Inflammatory macrophage treated with lipopolysaccharide for 4 hours (primary cell): ENCODE data around the gene ABI1.
"Not testable (repeated sequence)": the region's sequence is repeated elsewhere in the genome, so short reads cannot be mapped to it uniquely, and the experiment has no call there.

Experiments
- DNase-seq: peaks from one replicate; pipeline ENCODE4 v3.0.0-alpha.2; 2020

ABI1 gene

GRCh38 chr10:26860443-26861204 lies at the start of gene ABI1:
Gene ABI1 (minus strand): TSS chr10:26860958. CDS start chr10:26860863, 95 bp downstream.
- peak; percentile 99 for DNase-seq

GRCh38 chr10:26909753-26910152 lies 49.0 kb upstream of the ABI1 start:
- DNase-seq = no peak

GRCh38 chr10:26905253-26905781 lies 44.6 kb upstream of the ABI1 start:
- DNase-seq = not testable (repeated sequence)

DNA sequence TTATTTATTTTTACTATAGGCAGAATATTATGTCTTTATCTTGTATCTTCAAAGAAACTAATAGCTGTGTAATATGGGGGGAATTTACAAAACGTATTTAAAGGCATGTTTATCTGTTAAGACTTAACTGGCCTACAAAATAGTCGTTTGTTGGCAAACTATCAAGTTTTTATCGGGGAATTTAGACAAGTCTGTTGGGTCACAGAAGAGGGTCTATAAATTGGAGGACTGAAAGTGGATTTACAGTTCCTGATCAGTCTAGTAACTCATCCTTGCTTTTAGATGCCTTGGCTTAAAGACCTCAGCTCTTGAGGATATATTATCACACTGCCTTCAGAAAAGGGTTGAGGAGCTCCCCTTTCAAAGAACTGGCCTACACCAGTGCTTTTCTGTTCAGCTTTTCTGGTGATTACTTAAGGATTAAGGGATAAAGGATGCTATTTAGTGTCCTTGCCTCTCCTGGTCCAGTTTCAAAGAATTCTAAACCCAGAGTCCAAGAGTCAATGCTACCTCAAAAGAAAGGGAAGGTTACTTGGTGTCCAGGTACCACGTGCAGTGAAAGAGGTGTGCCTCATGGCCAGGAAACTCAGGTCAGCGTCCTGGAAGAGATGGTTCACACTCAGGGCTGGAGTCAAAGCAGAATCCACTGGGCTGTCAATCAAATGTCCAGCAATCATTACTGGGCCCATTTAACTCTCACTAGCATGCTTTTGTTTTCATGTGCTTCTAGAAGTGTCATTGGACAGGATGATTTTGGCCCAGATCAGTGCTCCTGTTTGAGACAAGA lies 42.9 kb upstream of the ABI1 start:
- no peak for DNase-seq

DNA sequence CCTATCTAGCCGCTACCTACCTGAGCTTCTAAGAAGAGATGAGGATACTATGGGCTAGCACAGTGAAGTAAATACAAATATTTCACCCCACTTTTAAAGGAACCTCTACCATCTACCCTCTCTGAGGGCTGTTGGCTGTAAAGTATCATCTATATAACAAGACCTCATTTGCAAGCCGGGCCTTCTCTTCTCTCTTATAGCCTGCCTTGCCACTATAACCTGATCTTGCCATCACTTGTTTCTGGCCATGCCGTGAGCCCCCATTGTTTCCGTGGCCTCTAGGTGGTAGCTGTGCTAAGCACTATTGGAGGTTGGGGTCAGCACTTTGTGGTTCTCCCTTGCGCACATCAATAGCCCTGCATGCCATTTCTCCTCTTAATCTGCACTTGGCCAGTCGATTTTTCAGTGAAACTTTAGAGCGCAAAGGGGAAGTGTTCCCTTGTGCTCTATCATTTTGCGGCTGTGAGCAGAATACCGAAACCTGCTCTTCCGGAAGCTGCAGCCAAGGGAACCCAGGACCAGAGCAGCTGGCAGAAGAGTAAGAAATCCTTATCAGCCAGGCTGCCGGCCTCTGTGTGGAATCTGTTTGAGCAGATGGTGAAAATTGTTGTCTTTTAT lies 31.7 kb upstream of the ABI1 start:
- DNase-seq = not testable (repeated sequence)

- DNase-seq = peak; percentile 58
Measured at GRCh38 chr10:26890956-26891355, 30.2 kb upstream of the ABI1 start.

GRCh38 chr10:26887611-26888215 lies 27.0 kb upstream of the ABI1 start:
- DNase-seq = no peak

DNA sequence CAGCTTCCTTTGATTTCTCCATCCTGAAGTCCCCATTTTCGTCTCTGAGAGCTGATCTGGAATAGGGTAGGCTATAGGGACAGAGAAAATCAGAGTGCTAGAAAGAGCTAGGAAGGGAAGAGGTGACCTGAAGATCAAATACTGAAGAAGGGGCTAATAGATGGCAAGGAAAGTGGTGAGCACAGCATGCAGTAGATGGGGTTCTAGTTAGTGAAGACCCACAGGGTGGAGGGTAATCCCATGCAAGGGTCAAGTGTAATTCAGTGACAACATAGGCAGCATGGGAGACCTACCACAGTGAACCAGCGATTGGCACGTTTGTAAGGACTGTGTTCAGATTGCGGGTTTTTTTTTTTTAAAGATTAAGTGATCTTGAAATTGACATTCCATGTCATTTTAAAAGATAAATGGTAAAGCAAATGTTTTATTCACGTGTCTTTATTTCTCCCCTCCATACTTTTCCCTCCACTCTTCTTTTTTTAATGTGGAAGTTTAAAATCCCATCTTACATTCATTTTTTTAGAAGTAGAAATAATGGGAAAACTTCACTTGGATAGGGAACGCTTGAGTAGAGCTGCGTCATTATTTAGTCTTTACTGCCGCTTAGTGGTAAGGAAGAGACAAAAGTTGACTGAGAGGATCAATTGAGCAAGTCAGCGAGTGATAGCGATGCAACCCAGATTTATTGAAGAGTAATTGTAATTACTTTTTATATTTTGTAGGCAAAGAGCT lies 21.0 kb upstream of the ABI1 start:
- DNase-seq = peak; percentile 76

GRCh38 chr10:26879744-26880143 lies 19.0 kb upstream of the ABI1 start:
- peak; percentile 42 for DNase-seq

DNA sequence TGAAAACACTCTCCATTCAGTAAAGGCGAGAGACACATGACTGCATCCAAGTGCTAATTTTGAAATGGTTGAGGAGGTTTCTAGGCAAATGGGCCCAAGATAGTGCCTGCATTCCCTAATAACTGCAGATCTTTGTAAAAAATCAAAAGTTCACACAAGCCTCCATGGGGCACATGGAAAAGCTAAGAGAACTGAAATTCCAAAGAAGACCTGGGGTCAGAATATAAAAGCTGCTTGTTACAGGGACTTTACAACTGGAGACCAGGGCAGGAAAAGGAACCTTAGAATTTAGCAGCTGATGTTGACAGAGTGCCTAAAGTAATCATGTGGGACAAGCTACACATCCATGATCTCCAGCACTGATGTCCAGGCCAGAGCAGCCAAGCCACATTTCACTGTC lies 10.0 kb upstream of the ABI1 start:
- DNase-seq = no peak

GRCh38 chr10:26869528-26869927 lies 8.8 kb upstream of the ABI1 start:
- peak; percentile 48 for DNase-seq

DNA sequence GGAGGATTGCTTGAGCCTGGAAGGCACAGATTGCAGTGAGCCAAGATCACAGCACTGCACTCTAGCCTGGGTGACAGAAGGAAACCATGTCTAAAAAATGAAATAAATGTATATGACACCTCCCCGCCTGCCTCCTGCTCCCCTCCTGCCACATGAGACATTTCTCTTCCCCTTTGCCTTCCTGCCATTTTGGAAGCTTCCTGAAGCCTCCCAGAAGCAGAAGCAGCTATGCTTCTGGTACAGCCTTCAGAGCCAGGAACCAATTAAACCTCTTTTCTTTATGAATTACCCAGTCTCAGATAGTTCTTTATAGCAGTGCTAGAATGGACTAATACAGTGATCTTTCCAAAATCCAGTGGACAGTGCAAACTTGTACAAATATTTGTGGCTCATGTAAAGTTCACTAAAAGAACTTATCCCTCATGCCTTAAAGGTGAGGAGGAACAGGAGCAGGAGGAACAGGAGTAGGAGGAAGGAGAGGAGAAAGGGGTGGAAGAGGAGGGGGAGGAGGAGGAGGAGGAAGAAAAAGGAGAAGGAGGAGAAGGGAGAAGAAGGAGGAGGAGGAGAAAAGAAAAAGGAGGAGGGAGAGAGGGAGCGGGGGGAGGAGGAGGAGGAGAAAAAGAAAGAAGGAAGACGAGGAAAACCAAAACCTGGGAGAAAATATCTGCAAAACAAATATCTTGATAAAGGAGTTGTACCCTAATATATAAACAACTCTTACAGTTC lies 2.8 kb upstream of the ABI1 start:
- DNase-seq = peak; percentile 37

- peak; percentile 27 for DNase-seq
Measured at GRCh38 chr10:26861205-26861998, 644 bp upstream of the ABI1 start.

DNA sequence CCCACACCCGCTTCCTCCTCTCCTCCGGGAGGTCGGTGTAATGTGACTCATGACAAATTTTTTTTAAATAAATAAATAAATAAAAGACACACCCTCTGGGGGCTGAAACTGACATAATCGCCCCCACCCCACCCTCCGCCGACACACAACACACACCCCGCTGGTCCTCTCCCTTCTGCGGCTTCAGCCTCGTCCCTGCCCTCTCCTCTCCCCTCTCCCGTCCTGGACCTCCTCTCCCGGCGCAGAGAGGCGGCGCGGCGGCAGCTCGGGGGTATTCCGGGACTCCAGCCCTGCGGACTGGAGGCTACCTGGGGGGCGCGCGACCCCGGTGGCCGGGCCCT lies 686 bp downstream of the ABI1 start:
- DNase-seq = peak; percentile 86

GRCh38 chr10:26859241-26860101 lies 1.3 kb downstream of the ABI1 start:
- no peak for DNase-seq

DNA sequence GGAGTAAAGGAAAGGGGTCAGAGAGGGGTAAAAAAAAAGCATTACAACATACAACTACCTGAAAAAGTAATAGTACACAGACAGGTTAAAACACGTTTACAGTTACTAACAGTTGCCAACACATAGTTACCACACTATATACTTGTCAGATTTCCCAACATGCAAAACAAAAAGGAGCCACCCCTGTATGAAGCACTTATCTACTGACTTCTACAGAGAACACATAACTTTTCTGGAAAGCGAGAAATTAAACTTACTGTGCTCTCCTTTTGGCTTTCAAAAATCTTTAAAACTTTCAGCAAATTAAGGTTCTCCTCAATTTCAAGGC lies 2.1 kb downstream of the ABI1 start:
- peak; percentile 47 for DNase-seq

GRCh38 chr10:26857991-26858706 lies 2.6 kb downstream of the ABI1 start:
- DNase-seq = peak; percentile 33

DNA sequence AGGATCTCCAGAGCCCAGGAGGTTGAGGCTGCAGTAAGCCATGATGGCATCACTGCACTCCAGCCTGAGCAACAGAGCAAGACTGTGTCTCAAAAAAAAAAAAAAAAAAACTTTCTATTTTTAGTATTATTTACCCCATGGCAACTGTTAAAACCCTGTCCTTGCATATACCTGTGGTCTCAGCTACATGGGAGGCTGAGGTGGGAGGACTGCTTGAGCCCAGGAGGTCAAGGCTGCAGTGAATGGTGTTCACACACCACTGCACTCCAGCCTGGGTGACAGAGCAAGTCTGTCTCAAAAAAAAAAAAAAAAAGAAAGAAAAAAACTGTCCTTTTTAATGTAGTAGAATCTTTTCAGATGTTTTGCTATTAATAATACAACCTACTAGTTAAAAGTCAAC lies 3.2 kb downstream of the ABI1 start:
- not testable (repeated sequence) for DNase-seq

DNA sequence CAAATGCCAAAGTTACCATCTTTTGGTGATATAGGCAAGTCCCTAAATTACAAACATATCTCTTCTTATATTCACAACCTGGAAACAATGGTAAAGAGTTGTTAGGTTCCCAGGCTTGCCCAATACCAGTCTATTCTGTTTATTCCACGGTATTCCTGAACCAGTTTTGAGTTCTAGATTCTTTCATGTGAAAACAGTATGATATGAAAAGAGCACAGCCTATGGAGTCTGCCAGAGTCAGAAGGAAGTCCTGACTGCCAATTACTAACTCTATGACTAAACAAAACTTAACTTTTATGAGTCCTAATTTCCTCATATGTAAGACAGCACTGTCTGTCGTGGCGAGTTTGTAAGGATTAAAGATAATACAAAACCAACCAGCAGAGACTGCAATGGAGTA lies 5.6 kb downstream of the ABI1 start:
- peak; percentile 78 for DNase-seq
